AG04450 (cell line): Measurements from ENCODE around the gene PPP4R1. TPM values are rescaled to one million over a fixed set of nuclear protein-coding genes. Genes with fewer than 3 reads are reported as not detected.

Experiments
- CTCF ChIA-PET: fragments of 300-600, 350-600 bp; formaldehyde crosslinking; extraction: SDS; loops from one replicate; lab custom pipeline; 2022; ENCODE audit warnings: antibody characterized with exemption, inconsistent platforms; lab: Charles Lee
- POLR2A ChIA-PET: fragments of 350-600 bp; formaldehyde crosslinking; extraction: SDS; loops from one replicate; lab custom pipeline; 2021; ENCODE audit warnings: antibody characterized with exemption, inconsistent platforms; lab: Yijun Ruan, JAX
- DNase-seq: peaks from one replicate; pipeline ENCODE4 v3.0.0-alpha.2; 2011; ENCODE audit warnings: low read depth, low spot score
- H3K27ac ChIP-seq: one replicate; pipeline ENCODE4 v1.5.1; 2012; ENCODE audit warnings: low read depth, low read length, control low read depth
- H3K27me3 ChIP-seq: one replicate; pipeline ENCODE4 v1.6.0; 2012; ENCODE audit warnings: low read length; ENCODE audit not compliant: control insufficient read depth, insufficient read depth
- H3K4me3 ChIP-seq: 2 replicates; pipeline ENCODE4 v1.5.1; 2011; ENCODE audit warnings: mild to moderate bottlenecking, low read depth, low read length, control low read depth
- H3K9me3 ChIP-seq: 2 replicates; pipeline ENCODE4 v1.5.1; 2012; ENCODE audit warnings: low read length; ENCODE audit not compliant: control insufficient read depth, insufficient read depth
- CTCF ChIP-seq: IDR thresholded peaks from 2 replicates; pipeline ENCODE4 v1.5.1; 2011; ENCODE audit warnings: low read depth, low read length, control low read depth, inconsistent platforms
- polyA plus RNA-seq: library from polyadenylated mRNA; depleted of rRNA; stranded (reverse); fragments of >200 nt; gene quantifications from 2 replicates; pipeline ENCODE4 v1.2.3, GENCODE V29; 2011; rRNA removed
- small RNA-seq: library from RNA; depleted of rRNA; stranded (forward); fragments of <200 nt; gene quantifications from one replicate; pipeline ENCODE3, GENCODE V24; 2012; ENCODE audit warnings: low read depth; ENCODE audit not compliant: insufficient read length

PPP4R1 gene
- polyA plus RNA-seq, 1 experiment, result 101 TPM

- no peak for TF ChIP-seq CTCF
- H3K27ac ChIP-seq, result no peak overlapping the region
- no peak for DNase-seq
- no peaks in the 10 kb centered on the region for H3K9me3 ChIP-seq
- POLR2A ChIA-PET, result no interaction called here
- CTCF ChIA-PET, result interaction anchor here (0.5 kb wide), 1 partner anchor 390 kb away, joined by 4 read pairs; no protein-coding TSS in a partner anchor
- no peak overlapping the region for H3K4me3 ChIP-seq
- no peaks in the 10 kb centered on the region for H3K27me3 ChIP-seq
Observed at GRCh38 chr18:9508446-9509025, 105.8 kb downstream of the PPP4R1 start.

GRCh38 chr18:9507565-9508088 lies 106.7 kb downstream of the PPP4R1 start:
- DNase-seq, result no peak
- peaks cover under 1% of the 10 kb centered on the region for H3K9me3 ChIP-seq
- no peaks in the 10 kb centered on the region for H3K27me3 ChIP-seq
- H3K27ac ChIP-seq, result no peak overlapping the region
- no peak overlapping the region for H3K4me3 ChIP-seq
- POLR2A ChIA-PET, result no interaction called here
- CTCF ChIA-PET, result interaction anchor here (2.4 kb wide), 1 partner anchor 9 kb away, joined by 9 read pairs; no protein-coding TSS in a partner anchor
- no peak for TF ChIP-seq CTCF

- ChIA-PET CTCF (interaction anchor here (1.2 to 2.4 kb wide), 2 partner anchors 8 to 11 kb away, joined by 3 to 9 read pairs; no protein-coding TSS in a partner anchor), POLR2A (interaction anchor here (0.6 kb wide), 1 partner anchor 12 kb away, joined by 6 read pairs; no protein-coding TSS in a partner anchor)
- H3K4me3 ChIP-seq, result no peak overlapping the region
- H3K9me3 ChIP-seq, result peaks cover 7% of the 10 kb centered on the region
- no peak for TF ChIP-seq CTCF
- H3K27ac ChIP-seq, result no peak overlapping the region
- no peak for DNase-seq
- H3K27me3 ChIP-seq, result no peaks in the 10 kb centered on the region
Observed at GRCh38 chr18:9506046-9506792, 108.1 kb downstream of the PPP4R1 start.

Small RNA genes within 50 kb of the gene (small RNA-seq; reads per million reads assigned to genes)
- gene RNU2-27P, result not detected
- not detected for gene RNU6-903P

Other genes with a start within 250 kb of the PPP4R1 start
- 49.1 and 59.8 TPM in 2 replicates for gene RALBP1, start 139.0 kb downstream of the PPP4R1 start, polyA plus RNA-seq
- gene RAB31, start 93.7 kb upstream of the PPP4R1 start, polyA plus RNA-seq, result 34.0 and 43.7 TPM in 2 replicates